ENCODE measurements around the gene CDK11A.
"Not testable (repeated sequence)": the region's sequence is repeated elsewhere in the genome, so short reads cannot be mapped to it uniquely, and the experiment has no call there.

The CDK11A gene

GRCh38 chr1:1721201-1721600 is 3.0 kb downstream of the CDK11A start:
- DNase-seq (ENCODE audit: low spot score) = no peak

GRCh38 chr1:1715109-1715883 is 8.9 kb downstream of the CDK11A start:
- DNase-seq (ENCODE audit: low spot score) = not testable (repeated sequence)

- not testable (repeated sequence) for DNase-seq (ENCODE audit: low spot score)
These were observed 16.3 kb downstream of the CDK11A start for GRCh38 chr1:1707897-1708296.

- DNase-seq (ENCODE audit: low spot score) = not testable (repeated sequence)
These were observed 16.9 kb downstream of the CDK11A start for GRCh38 chr1:1707241-1707640.

GRCh38 chr1:1705623-1706022 is 18.5 kb downstream of the CDK11A start:
- DNase-seq (ENCODE audit: low spot score) = not testable (repeated sequence)

- DNase-seq (ENCODE audit: low spot score) = not testable (repeated sequence)
These were observed 19.7 kb downstream of the CDK11A start for GRCh38 chr1:1704284-1704957.

DNA sequence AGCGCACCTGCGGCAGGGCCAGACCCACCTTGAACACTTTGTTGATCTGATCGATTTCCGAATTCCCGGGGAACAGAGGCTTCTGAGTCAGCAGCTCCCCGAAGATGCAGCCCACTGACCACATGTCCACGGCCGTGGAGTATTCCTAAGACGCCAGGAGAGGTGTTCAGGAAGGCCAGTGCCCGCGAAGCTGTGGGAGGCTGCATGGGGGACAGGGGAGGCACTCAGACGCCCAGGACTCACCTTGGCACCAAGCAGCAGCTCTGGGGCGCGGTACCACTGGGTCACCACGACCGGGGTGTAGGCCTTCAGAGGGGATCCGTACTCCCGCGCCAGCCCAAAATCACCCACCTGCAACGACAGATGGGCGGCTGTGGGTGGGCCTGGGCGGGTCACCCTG is 20.4 kb downstream of the CDK11A start:
- no peak for DNase-seq (ENCODE audit: low spot score)

DNA sequence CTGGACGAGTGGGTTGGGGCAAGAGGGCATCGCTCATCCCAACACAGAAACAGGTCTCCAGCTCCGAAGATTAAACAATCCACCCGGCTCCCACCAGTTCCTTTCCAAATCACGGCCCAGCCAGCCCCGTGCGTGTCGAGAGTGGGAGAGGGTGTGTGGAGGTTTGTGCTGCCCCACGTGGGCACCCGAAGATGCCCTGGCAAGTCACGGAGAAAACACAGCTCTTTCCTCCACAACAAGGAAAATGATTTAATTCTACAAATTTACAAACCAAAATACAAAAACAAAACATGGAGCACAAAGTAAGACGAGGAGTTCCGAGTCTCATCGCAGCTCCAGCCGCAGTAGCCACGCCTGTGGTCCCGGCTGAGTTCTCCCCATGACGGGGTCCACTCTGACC is 21.7 kb downstream of the CDK11A start:
- not testable (repeated sequence) for DNase-seq (ENCODE audit: low spot score)

- not testable (repeated sequence) for DNase-seq (ENCODE audit: low spot score)
These were observed 23.6 kb downstream of the CDK11A start for GRCh38 chr1:1700557-1700956.

GRCh38 chr1:1700067-1700466 is 24.1 kb downstream of the CDK11A start:
- DNase-seq (ENCODE audit: low spot score) = not testable (repeated sequence)

- not testable (repeated sequence) for DNase-seq (ENCODE audit: low spot score)
These were observed 25.1 kb downstream of the CDK11A start for GRCh38 chr1:1699061-1699460.

GRCh38 chr1:1697358-1698183 is 26.6 kb downstream of the CDK11A start:
- DNase-seq (ENCODE audit: low spot score) = not testable (repeated sequence)

GRCh38 chr1:1696431-1697357 is 27.5 kb downstream of the CDK11A start:
- DNase-seq (ENCODE audit: low spot score) = not testable (repeated sequence)

- DNase-seq (ENCODE audit: low spot score) = peak; percentile 69
These were observed 31.2 kb downstream of the CDK11A start, which contains the start of gene SLC35E2B for GRCh38 chr1:1692714-1693647. Gene SLC35E2B, minus strand, starts transcription at chr1:1692795. Its CDS starts 16,096 bp downstream, at chr1:1676699.

DNA sequence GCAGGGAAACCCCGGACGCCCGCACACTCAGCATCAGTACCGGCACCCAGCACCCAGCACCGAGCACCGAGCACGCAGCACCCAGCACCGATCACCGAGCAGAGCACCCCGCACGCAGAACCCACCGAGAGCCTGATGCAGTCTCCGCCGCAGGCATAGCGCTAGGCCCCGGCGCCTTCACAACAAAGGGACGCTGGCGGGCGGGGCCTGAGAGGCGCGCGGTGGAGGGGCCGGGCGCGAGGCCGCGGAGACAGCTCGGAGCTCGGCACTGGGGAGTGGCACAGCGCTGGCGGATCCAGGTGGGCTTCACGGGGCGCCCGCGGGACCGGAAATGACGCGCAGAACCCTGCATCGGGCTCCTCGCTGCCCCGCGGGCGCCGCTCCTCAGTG is 31.8 kb downstream of the CDK11A start:
- DNase-seq (ENCODE audit: low spot score) = not testable (repeated sequence)

- not testable (repeated sequence) for DNase-seq (ENCODE audit: low spot score)
These were observed 32.7 kb downstream of the CDK11A start for GRCh38 chr1:1691443-1691842.

DNA sequence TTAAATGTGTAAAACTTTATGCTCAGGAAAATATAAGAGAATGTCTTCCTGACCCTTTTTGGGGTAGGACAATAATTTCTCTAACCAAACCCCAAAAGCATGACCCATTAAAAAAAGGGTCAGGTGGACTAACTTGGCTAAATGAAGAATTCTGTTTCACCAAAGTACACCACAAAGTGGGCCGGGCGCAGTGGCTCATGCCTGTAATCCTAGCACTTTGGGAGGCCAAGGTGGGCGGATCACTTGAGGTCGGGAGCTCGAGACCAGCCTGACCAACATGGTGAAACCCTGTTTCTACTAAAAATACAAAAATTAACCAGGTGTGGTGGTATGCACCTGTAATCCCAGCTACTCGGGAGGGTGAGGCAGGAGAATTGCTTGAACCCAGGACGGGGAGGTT is 34.6 kb downstream of the CDK11A start:
- not testable (repeated sequence) for DNase-seq (ENCODE audit: low spot score)

DNA sequence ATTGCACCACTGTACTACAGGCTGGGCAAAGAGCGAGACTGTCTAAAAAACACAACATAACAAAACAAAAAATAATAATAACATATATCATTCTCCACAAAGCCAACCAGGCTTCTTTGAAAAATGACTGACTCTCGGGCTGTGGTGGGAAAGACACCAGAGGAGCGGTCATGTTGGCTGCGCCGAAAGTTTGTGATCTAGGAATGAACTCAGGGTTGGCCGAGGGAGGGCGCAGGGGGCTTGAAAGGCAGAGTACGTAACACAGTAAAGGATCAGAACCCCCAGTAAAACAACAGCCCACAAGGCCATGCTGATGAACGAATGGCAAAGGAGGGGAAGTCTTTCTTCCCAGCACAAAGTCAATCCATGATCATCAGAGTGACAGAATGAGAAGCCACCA is 36.3 kb downstream of the CDK11A start:
- no peak for DNase-seq (ENCODE audit: low spot score)

DNA sequence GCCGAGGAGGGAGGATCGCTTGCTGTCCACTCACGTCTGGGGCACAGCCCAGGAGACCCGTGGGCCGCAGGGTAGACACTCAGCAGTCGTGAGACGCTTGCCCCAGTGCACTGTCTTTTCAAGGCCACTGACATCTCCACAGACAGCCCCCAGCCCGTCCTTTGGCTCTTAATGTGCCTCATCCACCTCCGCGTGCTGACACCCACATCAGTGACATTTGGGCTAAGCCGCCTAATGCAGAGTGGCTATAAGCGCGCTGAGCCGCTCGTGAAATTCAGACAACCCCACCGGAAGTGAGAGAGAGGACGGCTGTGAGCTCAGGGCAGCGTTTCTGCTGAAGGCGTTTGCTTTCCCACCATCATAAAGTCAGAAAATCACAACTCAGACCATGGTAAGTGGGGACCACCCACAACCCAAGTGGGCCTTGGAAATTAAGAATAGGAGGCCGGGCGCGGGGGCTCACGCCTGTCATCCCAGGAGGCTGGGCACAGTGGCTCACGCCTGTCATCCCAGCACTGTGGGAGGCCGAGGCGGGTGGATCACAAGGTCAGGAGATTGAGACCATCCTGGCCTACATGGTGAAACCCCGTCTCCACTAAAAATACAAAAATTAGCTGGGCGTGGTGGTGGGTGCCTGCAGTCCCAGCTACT is 40.0 kb downstream of the CDK11A start:
- no peak for DNase-seq (ENCODE audit: low spot score)

All from germinal center (tissue), 1 donor.